NCI-H1436 treated with DMSO at 0.1 percent for 48 hours (cell line): ENCODE results near the gene IL32.

Experiments
- DNase-seq: peaks from one replicate; lab custom pipeline; 2025; lab: John Stamatoyannopoulos, UW

Gene IL32

GRCh38 chr16:3118846-3119245 is 53.4 kb downstream of the IL32 start:
- no peak for DNase-seq
